ENCODE results near the gene BBS5. TPM values are rescaled to one million over a fixed set of nuclear protein-coding genes. Genes with fewer than 3 reads are reported as not detected.
A peak's percentile ranks its signal among the peaks of the same experiment; 100 is the strongest.

BBS5 gene
- total and polyA plus RNA-seq, 8 donors, result 2.7 to 9.2 (median 4.3) TPM

GRCh38 chr2:169485650-169486138, 6.4 kb downstream of the BBS5 start:
- 83 to 90% methylated on average over 1 of the region's 1 CpG for WGBS, 2 donors
- Histone ChIP-seq H3K27me3 (no peaks in the 10 kb centered on the region), H3K9me3 (no peaks in the 10 kb centered on the region), H3K27ac (no peak overlapping the region), H3K4me3 (no peak overlapping the region), H3K36me3 (no peaks in the 10 kb centered on the region), H3K4me1 (no peaks in the 10 kb centered on the region)
- DNase-seq (no peak), ATAC-seq (no peak), FAIRE-seq (no peak)
- intact Hi-C loops (cut with DNase I), result no loop called here
- TF ChIP-seq, protein P1, sequence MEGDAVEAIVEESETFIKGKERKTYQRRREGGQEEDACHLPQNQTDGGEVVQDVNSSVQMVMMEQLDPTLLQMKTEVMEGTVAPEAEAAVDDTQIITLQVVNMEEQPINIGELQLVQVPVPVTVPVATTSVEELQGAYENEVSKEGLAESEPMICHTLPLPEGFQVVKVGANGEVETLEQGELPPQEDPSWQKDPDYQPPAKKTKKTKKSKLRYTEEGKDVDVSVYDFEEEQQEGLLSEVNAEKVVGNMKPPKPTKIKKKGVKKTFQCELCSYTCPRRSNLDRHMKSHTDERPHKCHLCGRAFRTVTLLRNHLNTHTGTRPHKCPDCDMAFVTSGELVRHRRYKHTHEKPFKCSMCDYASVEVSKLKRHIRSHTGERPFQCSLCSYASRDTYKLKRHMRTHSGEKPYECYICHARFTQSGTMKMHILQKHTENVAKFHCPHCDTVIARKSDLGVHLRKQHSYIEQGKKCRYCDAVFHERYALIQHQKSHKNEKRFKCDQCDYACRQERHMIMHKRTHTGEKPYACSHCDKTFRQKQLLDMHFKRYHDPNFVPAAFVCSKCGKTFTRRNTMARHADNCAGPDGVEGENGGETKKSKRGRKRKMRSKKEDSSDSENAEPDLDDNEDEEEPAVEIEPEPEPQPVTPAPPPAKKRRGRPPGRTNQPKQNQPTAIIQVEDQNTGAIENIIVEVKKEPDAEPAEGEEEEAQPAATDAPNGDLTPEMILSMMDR (IDR thresholded peaks at IDR 0.05), result no peak

DNA sequence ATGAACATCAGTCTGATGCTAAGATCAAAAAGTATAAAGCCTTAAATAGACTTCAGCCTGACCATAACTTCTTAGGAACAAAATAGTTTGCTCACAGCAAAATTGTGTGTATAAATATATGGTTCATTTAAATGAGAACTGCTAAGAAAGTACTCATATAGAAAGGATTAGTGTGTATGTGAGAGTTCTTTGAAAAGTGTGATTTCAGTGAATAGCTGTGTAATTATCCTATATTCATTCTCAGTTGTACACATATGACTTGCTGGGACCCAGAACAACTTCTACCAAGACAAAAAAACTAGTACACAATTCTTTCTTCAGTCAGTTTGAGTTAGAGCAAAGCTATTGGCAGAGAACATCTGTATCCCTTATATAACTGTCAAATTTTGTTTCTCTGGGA, 7.2 kb downstream of the BBS5 start:
- FAIRE-seq, result no peak
- TF ChIP-seq, protein P1 (IDR thresholded peaks at IDR 0.05), result no peak
- no peak overlapping the region for H3K27ac ChIP-seq
- no peaks in the 10 kb centered on the region for H3K27me3 ChIP-seq
- H3K9me3 ChIP-seq, result no peaks in the 10 kb centered on the region
- no peak for ATAC-seq
- H3K4me1 ChIP-seq, result no peaks in the 10 kb centered on the region
- intact Hi-C loops (cut with DNase I), result no loop called here
- DNase-seq, result no peak
- H3K4me3 ChIP-seq, result no peak overlapping the region
- no peaks in the 10 kb centered on the region for H3K36me3 ChIP-seq

GRCh38 chr2:169490834-169491233, 11.5 kb downstream of the BBS5 start:
- Histone ChIP-seq H3K27ac (no peak overlapping the region), H3K4me1 (peaks cover 0 to 3% (median 0%) of the 10 kb centered on the region in 3 donors), H3K27me3 (no peaks in the 10 kb centered on the region), H3K36me3 (peaks cover 0 to 5% (median 0%) of the 10 kb centered on the region in 3 donors), H3K4me3 (no peak overlapping the region), H3K9me3 (no peaks in the 10 kb centered on the region)
- TF ChIP-seq, protein P1 (IDR thresholded peaks at IDR 0.05), result no peak
- intact Hi-C loops (cut with DNase I), result no loop called here
- DNase-seq, result no peak
- ATAC-seq, result no peak
- no peak for FAIRE-seq

- peaks cover 0 to 5% (median 0%) of the 10 kb centered on the region in 3 donors for H3K36me3 ChIP-seq
- ATAC-seq (no peak), FAIRE-seq (peak; percentile 32), DNase-seq (no peak)
- H3K27ac ChIP-seq, result no peak overlapping the region
- H3K27me3 ChIP-seq, result no peaks in the 10 kb centered on the region
- peaks cover 0 to 3% (median 0%) of the 10 kb centered on the region in 3 donors for H3K4me1 ChIP-seq
- intact Hi-C loops (cut with DNase I), result no loop called here
- H3K9me3 ChIP-seq, result no peaks in the 10 kb centered on the region
- no peak overlapping the region for H3K4me3 ChIP-seq
- TF ChIP-seq, protein P1 (IDR thresholded peaks at IDR 0.05), result no peak
These were observed 12.1 kb downstream of the BBS5 start for GRCh38 chr2:169491378-169491777.

- no peak overlapping the region for H3K4me3 ChIP-seq
- FAIRE-seq (no peak), ATAC-seq (no peak), DNase-seq (no peak)
- 60% methylated on average over 2 of the region's 2 CpGs for WGBS, 2 donors
- TF ChIP-seq, protein P1 (IDR thresholded peaks at IDR 0.05), result no peak
- intact Hi-C loops (cut with DNase I), result no loop called here
- no peaks in the 10 kb centered on the region for H3K27me3 ChIP-seq
- peaks cover 0 to 3% (median 0%) of the 10 kb centered on the region in 3 donors for H3K4me1 ChIP-seq
- H3K9me3 ChIP-seq, result no peaks in the 10 kb centered on the region
- H3K27ac ChIP-seq, result no peak overlapping the region
- peaks cover 0 to 5% (median 0%) of the 10 kb centered on the region in 3 donors for H3K36me3 ChIP-seq
These were observed 14.1 kb downstream of the BBS5 start for GRCh38 chr2:169493360-169493759.

Measured in pancreas (tissue), 10 donors.